HPDE6-E6E7 (cell line): Measurements from ENCODE around the gene ARHGAP5.

Source experiments
- DNase-seq: peaks from one replicate; pipeline ENCODE4 v3.0.0; 2011; ENCODE audit warnings: missing footprints; ENCODE audit errors: extremely low spot score

Gene ARHGAP5, protein sequence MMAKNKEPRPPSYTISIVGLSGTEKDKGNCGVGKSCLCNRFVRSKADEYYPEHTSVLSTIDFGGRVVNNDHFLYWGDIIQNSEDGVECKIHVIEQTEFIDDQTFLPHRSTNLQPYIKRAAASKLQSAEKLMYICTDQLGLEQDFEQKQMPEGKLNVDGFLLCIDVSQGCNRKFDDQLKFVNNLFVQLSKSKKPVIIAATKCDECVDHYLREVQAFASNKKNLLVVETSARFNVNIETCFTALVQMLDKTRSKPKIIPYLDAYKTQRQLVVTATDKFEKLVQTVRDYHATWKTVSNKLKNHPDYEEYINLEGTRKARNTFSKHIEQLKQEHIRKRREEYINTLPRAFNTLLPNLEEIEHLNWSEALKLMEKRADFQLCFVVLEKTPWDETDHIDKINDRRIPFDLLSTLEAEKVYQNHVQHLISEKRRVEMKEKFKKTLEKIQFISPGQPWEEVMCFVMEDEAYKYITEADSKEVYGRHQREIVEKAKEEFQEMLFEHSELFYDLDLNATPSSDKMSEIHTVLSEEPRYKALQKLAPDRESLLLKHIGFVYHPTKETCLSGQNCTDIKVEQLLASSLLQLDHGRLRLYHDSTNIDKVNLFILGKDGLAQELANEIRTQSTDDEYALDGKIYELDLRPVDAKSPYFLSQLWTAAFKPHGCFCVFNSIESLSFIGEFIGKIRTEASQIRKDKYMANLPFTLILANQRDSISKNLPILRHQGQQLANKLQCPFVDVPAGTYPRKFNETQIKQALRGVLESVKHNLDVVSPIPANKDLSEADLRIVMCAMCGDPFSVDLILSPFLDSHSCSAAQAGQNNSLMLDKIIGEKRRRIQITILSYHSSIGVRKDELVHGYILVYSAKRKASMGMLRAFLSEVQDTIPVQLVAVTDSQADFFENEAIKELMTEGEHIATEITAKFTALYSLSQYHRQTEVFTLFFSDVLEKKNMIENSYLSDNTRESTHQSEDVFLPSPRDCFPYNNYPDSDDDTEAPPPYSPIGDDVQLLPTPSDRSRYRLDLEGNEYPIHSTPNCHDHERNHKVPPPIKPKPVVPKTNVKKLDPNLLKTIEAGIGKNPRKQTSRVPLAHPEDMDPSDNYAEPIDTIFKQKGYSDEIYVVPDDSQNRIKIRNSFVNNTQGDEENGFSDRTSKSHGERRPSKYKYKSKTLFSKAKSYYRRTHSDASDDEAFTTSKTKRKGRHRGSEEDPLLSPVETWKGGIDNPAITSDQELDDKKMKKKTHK (N-terminal part only)

DNA sequence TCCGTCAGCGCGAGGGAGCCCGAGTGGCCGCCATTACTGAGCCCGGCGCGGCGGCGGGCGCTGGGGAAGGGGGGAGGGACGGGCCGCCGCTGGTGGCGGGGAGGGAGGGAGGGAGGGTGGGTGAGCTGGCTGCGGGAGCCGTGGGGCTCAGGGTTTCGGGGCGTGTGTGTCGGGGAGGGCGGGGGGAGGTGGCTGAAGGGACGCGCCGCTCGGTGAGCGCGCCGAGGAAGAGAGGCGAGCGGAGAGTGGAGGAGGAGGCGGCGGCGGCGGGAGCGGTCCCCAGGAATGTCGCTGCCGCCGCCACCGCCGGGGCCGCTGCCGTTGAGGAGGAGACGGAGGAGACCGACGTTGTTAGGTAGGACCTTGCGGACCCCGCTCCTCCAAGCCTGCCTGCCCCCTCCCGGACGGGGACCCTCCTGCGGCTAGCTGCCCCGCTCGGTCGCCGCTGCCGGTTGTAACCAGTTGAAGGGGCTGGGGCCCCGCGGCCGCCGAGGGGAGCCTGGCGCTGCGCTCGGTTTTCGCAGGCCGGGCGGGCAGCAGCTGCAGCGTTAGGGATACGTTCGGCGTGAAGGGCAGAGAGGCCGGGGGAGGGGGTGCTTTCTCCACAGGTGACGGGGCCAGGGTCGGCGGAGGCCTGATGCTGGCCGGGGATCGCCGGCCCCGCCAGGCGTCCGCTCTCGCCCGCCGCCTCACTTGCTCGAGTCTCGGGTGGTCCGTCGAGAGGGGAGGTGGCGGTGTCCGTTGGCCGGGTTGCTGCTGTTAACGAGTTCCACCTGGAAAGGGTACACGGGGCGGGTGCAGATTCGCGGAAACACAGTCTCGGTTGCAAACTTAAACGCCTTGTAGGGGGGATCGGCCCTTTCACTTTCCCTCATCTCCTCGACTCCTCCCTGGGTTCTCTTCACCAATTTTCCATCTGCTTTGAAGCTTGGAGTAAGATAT, at the start of gene ARHGAP5:
Gene ARHGAP5 (plus strand): TSS at position 224 of the 942 bp plus-strand sequence. CDS start 13,366 bp downstream, outside the sequence.
- DNase-seq = no peak

DNA sequence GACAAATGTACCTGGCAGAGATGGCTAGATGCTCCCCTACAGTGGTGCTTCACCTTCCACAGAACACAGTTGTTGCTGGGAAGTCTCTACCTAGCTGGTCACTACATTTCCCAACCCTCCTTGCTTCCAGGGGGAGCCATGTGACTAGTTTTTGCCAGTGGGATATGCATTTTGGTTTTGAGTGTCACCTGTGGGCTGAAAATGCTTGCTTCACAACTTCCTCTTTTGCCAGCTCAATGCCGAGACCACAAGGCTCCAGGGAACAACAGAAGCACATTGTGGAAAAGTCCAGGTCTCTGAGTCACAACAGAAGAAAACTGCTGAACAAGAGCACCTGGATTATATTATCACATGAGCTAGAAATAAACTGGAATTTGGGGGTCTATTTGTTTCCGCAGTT, 48.5 kb upstream of the ARHGAP5 start:
- no peak for DNase-seq

DNA sequence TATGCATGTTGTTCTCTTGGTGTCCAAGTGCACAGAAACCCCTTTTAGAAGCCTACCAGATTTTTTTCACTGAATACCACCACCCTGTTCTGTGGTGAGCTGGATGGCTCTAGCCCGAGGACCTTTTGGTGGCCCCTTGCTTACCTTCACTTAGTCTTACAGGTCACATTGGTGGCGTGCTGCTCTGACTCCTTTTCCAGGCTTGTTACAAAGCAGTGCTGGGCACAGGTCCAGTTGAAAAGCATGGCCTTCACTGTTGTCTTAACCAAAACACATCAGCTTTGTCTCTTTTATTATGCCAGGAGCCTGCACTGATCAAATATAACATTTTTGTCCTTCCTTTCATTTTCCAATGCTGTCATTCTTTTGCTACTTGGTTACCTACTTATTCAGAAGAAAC, 43.6 kb upstream of the ARHGAP5 start:
- no peak for DNase-seq

DNA sequence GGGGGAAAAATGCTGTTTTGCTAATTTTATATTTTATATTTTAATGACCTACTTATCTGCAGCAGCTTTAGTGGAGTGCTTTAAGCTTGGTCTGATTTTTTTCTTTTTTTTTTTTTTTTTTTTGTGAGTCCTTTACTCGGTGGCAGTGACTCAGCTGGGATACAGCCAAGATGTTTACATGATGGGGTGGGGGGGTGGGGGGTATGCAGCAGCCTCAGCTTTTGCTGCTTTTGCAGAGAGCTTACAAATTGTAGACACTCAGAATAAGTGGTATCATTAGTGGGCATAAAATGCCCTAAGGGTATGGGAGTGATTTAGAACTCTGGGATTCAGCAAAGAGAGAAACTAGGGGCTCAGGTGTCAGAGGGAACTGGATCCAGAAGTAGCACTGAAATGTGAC, 38.2 kb upstream of the ARHGAP5 start:
- no peak for DNase-seq

DNA sequence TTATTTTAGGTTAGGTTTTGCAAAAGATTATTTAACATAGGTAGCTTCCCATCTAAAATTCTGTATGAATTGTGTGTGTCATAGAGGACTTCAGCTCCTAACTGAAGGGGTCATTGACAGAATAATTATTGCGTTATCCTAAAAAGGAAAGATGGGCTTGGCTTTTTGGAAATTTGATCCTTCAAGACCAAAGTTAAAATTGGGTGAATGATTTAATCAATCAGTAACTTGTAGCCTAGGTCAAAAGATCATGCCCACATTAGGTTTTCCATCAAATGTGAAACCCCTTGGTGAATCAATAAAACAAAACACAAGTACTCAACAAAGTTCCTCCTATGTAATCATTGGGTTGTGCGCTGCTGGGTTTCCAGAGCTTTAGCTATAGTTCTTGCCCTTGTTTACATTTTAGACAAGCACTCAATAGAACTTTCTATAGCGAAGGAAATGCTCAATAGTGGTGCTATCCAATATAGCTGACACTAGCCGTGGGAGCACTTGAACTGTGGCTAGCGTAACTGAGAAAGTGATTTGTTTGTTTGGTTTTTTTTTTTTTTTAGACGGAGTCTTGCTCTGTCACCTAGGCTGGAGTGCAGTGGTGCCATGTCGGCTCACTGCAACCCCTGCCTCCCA, 37.6 kb upstream of the ARHGAP5 start:
- no peak for DNase-seq

DNA sequence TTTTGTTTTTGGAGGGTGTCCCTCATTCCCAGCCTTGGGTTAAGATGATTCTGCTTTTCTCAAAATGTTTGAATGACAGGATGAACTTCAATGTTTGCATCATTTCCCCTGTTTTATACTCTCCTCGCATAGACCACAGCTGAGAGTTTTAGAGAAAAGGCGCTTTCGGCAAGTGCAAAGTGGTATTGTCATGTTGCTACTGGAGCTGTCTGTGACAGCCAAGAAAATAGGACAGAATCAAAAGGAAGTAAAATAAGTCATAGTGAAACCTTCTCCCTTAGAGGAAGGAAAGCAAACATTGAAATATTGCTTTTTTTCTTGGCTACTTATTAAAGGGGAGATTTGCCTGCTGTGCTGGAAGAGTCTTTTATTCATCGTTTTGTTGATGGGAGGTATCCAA, 33.5 kb upstream of the ARHGAP5 start:
- DNase-seq = no peak

DNA sequence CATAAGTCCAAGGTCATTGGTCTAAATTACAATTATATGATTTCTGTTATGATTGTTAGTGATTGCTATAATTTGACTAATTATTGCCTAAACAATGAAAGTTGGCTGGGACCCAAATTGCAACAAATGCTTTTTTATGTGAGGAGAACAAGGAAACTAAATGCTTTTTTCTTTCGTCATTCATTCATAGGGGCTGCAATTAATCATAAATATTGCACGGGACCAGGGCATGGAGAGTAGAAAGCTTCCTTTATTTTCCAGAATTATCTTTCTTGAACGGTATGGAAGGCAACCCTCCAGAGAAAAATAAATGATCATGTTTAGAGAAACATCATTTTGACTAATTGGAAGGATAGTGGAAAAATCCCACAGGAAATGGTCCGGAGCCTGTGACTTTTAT, 32.6 kb upstream of the ARHGAP5 start:
- no peak for DNase-seq

DNA sequence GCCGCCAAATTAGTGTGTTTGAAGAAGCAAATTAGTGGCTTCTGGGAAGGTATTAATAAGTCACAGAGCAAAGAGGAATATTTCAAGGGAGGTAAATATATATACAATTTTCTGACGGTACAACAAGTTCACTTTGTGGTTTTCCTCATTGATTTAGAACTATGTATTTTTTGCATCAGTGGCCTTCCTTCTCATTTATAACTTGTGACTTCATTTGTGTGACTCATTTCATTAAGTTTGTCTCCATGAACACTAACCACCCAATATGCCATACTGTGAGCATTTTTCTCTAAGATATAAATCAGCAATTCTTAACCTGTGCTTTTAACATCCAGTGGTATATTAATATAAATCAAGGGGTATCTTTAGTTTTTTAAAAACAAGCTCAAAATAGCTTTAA, 29.3 kb upstream of the ARHGAP5 start:
- DNase-seq = no peak

DNA sequence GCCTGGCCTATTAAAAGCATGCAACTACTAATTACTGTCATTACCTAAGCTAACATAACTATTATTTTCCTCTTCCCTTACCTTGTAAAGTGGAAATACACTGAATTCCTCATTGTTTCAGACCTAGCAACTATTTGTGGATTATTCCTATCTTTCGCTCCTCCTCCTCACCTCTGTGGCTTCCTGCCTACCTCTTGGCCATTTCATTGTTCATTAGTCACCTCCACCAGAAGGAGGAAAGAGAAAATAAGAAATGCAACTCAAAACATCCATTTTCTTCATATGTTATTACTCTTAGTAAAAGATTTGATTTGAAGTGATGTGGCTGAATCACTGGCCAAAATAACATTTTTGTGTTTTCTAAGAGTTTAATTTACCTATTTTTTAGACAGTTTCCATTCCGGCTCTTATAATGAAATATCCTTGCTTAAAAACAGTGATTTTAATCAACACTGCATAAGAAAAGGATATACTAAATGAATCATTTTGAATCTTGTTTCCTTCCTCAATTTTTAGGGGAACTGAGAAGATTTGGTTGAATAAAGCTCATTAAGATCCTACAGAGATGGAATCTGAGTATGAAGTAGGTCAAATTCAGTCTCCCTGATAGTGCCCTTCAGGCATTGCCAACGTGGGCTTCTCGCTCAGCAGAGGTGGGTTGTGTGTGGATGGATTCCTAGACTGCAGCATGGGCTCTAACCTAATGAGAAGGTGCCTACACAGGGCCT, 27.6 kb upstream of the ARHGAP5 start:
- DNase-seq = no peak

DNA sequence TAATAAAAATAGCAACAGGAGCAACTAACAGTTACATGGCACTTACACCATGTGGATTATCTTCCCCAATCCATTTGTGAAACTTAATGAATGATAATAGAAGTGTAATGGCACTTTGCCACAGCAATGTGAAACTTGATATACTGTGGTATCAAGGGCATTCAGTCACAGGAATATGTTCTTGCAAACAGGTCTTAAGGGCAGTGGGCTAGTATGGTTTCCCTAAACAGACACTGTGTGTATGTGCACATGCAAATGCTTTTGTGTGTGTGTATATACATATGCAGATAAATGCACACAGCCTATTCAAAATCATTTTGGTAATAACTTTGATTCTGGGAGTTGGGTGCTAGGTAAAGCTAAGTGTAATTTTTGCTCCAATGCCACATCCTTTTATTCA, 26.2 kb upstream of the ARHGAP5 start:
- no peak for DNase-seq

DNA sequence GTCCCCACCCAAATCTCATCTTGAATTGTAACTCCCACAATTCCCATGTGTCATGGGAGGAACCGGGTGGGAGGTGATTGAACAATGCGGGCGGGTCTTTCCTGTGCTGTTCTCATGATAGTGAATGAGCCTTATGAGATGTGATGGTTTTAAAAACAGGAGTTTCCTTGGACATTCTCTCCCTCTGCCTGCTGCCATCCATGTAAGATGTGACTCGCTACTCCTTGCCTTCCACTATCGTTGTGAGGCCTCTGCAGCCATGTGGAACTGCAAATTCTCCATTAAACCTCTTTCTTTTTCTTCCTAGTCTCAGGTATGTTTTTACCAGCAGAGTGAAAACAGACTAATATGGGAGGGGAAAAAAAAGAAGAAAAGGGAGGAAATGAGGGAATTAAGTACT, 22.6 kb upstream of the ARHGAP5 start:
- DNase-seq = no peak

DNA sequence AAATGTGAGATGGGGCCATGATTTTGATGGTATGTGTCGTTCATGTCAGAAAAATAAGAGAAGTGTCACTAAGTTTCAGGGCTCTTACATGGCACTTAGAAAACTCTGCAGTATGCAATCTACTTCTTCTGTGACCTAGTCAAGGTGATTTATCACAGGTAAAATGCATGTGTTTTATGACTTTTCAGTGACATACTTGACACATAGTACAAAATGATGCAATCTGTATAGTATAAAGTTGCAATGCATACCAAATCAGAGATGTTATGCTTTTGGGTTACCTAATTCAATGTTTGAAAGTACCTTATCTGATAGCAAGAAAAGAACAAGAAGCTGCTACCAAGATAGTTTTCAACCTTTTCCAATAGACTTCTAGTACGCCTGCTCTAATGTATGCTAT, 21.9 kb upstream of the ARHGAP5 start:
- no peak for DNase-seq

DNA sequence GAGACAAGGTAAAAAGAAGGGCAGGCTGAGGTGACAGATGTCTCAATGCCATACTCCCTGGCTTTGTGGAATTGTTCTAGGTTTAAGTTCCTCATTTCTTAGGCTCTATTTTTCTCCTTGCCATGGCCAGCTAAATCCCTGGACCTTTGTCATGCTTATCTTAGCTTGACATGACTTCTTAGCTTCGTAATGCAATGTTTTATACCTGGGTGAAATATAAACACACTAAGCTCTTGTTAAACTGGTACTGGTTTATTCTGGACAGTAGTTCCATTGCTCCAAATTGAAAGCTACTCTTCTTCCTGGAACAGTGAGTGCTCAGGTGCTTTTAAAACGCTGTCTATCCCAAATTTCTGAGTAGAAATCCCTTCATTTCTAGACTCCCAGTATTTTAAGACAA, 17.4 kb upstream of the ARHGAP5 start:
- no peak for DNase-seq

DNA sequence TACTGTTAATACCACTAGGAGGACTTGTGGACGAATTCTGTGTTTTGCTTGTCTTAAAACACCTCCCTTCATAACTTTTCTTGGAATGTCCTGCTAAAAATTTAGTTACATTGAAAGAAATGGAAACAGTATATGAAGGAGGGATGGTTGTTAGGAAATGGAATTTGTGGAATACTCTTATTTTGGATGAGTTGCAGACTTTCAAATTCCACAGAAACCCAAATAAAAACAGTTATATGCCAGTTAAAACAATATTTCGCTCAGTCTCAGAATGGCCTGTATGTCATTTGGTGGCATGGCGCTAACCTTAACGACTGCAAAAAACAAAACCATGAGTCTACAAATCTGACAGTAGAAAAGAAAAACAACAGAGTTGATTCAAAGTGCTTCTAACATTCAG, 12.2 kb upstream of the ARHGAP5 start:
- DNase-seq = no peak

DNA sequence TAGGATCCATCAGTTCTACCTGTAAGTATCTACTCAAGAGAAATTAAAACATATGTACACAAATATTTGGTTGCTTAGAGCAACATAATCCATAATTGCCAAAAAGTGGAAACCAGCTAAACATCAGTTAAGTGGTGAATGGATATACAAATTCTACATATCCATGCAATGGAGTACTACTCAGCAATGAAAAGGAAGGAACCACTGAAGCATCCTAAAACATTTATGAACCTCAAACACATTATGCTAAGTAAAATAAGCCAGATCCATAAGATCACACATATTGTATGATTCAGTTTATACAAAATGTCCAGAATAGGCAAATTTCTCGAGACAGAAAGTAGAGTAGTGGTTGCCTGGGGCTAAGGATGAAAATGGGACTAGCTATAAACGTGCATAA, 8.4 kb upstream of the ARHGAP5 start:
- no peak for DNase-seq

DNA sequence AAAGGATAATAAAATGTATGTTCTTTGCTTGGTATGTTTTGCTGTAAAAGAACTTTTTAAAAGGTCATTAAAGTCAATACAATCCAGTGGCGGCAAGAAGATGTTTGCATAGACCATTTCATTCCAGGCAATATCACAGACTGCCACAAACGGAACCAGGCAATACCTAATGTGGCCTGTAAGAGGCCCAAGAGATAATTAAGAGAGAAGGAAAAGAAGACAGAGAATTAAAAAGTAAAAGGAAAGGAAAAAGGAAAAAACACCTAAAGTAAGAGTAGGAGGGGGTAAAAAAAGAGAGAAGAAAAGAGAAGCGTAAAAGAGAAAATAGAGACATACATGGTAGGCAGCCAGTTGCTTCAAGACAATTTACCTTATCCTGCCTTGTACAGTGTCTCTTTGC, 6.8 kb upstream of the ARHGAP5 start:
- no peak for DNase-seq

DNA sequence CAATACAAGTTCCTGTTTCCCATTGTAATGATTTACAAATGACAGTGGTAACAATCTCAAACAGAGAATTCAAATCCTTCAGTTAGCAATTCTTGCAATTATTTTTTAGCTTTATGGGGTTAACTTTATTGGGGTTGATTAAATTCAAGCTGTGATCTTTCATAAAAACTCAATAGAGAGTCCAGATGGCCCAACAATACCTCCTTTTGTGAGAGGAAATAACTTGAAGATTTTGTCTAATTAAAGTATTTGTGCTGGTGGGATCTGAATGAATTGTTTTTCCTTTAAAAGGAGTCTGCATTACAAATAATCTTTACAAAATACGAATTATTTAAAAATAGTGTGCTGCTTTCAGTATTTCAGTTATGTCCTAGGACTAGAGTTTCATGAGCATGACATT, 4.4 kb upstream of the ARHGAP5 start:
- DNase-seq = no peak

DNA sequence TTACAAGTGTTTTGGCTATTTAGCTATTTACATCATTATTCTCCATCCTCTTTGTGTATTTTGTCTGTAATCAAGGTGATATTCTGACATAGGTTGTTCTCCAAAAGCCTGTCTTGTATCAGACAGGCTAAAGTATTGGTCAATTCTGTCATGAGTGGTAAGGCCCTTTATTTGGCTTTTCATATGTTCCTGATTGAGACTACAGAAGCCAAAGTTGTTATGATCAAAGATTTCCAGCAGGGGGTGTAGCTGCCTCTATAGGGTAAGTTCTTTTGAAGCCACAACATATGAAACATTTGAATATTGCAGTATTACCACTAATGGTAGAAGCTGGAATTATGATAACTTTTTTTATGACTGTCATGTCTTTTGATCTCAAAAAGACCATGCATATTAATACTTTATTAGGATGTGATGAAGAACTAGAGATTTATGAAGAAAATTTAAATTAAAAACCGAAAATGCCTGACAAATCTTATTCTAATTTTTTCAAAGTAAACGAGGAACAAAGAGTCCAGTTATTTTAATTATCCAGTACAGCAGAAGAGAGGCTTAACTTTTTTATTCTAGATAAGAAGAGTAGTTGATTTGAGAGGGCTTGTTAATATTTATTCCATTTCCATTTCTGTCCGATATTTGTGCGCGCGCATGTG, 3.4 kb upstream of the ARHGAP5 start:
- DNase-seq = no peak

DNA sequence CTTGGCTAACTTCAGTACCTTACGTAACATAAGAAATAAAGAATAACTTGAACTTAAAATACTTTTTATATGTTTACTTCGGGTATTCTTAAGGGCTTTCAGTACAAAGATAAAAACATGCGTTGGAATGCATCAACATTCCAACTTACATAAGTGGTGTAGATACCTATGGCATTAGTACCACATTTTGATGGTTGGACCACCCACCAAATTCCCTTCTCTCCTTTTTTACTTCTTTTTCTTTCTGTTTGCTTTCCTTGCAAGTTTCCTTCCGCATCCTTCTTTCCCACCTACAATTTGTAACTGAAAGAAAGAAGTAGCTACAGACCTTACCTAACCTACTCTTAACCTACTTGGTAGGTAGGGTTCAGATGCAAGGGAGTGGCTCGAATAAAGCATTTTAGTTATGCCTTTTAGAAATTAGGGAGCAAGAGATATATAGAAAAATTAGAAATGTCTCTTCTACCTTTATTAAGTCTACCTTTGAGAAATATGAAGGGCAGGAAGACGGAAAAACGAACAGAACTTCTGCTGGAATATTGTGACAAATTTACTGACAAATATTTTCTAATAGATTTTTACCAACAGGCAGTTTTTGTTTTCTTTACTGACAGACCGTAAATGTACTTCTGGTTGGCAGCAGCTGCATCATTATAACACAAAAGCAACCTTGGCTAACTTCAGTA, 2.1 kb upstream of the ARHGAP5 start:
- no peak for DNase-seq
